ENCODE results near the gene CARS2.

Gene CARS2

DNA sequence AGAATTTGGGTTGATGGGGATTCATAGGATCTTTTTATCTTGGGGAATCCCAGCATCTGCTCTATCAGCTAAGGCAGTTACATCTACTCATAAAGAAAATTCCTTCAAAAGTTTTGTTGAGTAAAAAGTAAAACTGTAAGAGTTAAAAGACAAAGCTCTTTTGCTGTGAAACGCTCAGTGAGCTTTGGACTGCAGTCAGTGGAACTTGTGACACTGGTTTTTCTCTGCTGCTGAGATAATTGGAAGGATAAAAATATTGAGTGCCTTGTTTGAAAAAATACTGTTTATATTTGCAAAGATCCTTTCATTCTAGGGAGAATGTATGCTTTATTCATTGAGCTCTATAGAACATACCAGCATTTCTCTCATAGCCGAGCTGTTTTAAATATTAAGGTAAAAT lies 85.3 kb downstream of the CARS2 start:
- ATAC-seq: no peak
- TF ChIP-seq ZNF565 (CRISPR knock-in tag; conservative IDR thresholded peaks at IDR 0.05; ENCODE audit: low read depth) (no peak), ARNTL (CRISPR knock-in tag; IDR thresholded peaks at IDR 0.05; ENCODE audit: borderline replicate concordance, low read depth) (no peak), ZNF8 (CRISPR knock-in tag; IDR thresholded peaks at IDR 0.05) (no peak), SNAI2 (CRISPR knock-in tag; IDR thresholded peaks at IDR 0.05) (no peak), ZFP3 (CRISPR knock-in tag; IDR thresholded peaks at IDR 0.05) (no peak), RARB (CRISPR knock-in tag; IDR thresholded peaks at IDR 0.05) (no peak), ESRRG (CRISPR knock-in tag; IDR thresholded peaks at IDR 0.05) (no peak), ZNF70 (CRISPR knock-in tag; IDR thresholded peaks at IDR 0.05) (no peak), TCF4 (CRISPR knock-in tag; IDR thresholded peaks at IDR 0.05; ENCODE audit: borderline replicate concordance) (no peak)
- TF ChIP-seq, protein P1, sequence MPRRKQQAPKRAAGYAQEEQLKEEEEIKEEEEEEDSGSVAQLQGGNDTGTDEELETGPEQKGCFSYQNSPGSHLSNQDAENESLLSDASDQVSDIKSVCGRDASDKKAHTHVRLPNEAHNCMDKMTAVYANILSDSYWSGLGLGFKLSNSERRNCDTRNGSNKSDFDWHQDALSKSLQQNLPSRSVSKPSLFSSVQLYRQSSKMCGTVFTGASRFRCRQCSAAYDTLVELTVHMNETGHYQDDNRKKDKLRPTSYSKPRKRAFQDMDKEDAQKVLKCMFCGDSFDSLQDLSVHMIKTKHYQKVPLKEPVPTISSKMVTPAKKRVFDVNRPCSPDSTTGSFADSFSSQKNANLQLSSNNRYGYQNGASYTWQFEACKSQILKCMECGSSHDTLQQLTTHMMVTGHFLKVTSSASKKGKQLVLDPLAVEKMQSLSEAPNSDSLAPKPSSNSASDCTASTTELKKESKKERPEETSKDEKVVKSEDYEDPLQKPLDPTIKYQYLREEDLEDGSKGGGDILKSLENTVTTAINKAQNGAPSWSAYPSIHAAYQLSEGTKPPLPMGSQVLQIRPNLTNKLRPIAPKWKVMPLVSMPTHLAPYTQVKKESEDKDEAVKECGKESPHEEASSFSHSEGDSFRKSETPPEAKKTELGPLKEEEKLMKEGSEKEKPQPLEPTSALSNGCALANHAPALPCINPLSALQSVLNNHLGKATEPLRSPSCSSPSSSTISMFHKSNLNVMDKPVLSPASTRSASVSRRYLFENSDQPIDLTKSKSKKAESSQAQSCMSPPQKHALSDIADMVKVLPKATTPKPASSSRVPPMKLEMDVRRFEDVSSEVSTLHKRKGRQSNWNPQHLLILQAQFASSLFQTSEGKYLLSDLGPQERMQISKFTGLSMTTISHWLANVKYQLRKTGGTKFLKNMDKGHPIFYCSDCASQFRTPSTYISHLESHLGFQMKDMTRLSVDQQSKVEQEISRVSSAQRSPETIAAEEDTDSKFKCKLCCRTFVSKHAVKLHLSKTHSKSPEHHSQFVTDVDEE (CRISPR knock-in tag; IDR thresholded peaks at IDR 0.05): no peak
- TF ChIP-seq, protein P2, sequence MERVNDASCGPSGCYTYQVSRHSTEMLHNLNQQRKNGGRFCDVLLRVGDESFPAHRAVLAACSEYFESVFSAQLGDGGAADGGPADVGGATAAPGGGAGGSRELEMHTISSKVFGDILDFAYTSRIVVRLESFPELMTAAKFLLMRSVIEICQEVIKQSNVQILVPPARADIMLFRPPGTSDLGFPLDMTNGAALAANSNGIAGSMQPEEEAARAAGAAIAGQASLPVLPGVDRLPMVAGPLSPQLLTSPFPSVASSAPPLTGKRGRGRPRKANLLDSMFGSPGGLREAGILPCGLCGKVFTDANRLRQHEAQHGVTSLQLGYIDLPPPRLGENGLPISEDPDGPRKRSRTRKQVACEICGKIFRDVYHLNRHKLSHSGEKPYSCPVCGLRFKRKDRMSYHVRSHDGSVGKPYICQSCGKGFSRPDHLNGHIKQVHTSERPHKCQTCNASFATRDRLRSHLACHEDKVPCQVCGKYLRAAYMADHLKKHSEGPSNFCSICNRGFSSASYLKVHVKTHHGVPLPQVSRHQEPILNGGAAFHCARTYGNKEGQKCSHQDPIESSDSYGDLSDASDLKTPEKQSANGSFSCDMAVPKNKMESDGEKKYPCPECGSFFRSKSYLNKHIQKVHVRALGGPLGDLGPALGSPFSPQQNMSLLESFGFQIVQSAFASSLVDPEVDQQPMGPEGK (CRISPR knock-in tag; IDR thresholded peaks at IDR 0.05; ENCODE audit: borderline replicate concordance): no peak
- TF ChIP-seq, protein P3, sequence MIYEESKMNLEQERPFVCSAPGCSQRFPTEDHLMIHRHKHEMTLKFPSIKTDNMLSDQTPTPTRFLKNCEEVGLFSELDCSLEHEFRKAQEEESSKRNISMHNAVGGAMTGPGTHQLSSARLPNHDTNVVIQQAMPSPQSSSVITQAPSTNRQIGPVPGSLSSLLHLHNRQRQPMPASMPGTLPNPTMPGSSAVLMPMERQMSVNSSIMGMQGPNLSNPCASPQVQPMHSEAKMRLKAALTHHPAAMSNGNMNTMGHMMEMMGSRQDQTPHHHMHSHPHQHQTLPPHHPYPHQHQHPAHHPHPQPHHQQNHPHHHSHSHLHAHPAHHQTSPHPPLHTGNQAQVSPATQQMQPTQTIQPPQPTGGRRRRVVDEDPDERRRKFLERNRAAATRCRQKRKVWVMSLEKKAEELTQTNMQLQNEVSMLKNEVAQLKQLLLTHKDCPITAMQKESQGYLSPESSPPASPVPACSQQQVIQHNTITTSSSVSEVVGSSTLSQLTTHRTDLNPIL (CRISPR knock-in tag; IDR thresholded peaks at IDR 0.05; ENCODE audit: low read depth): no peak

DNA sequence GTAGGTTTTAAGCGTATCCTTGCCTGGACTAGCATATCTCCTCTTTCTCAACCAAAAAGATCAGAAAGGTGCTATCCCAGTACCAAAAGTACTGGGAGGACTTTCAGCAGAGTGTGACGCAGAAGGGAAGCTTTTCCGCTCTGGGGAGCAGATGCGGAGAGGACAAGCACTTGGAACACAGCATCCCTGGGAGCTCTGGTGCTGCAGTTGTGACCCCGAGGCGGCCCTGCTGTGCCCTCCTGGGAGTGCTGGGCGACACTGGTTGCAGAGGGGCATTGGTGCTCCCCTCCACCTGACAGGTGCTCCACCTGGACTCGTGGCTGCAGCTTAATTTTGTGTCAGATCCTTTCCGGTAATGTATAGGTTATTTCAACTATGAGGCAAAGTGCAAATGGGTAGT lies 87.1 kb downstream of the CARS2 start:
- TF ChIP-seq ARNTL (CRISPR knock-in tag; IDR thresholded peaks at IDR 0.05; ENCODE audit: borderline replicate concordance, low read depth) (no peak), PPARA (CRISPR knock-in tag; IDR thresholded peaks at IDR 0.05; ENCODE audit: borderline replicate concordance) (no peak), OSR1 (CRISPR knock-in tag; IDR thresholded peaks at IDR 0.05) (no peak), CSDC2 (CRISPR knock-in tag; IDR thresholded peaks at IDR 0.05) (no peak), TCF4 (CRISPR knock-in tag; IDR thresholded peaks at IDR 0.05; ENCODE audit: borderline replicate concordance) (no peak), BACH2 (CRISPR knock-in tag; IDR thresholded peaks at IDR 0.05; ENCODE audit: borderline replicate concordance) (no peak)
- TF ChIP-seq, protein P4, sequence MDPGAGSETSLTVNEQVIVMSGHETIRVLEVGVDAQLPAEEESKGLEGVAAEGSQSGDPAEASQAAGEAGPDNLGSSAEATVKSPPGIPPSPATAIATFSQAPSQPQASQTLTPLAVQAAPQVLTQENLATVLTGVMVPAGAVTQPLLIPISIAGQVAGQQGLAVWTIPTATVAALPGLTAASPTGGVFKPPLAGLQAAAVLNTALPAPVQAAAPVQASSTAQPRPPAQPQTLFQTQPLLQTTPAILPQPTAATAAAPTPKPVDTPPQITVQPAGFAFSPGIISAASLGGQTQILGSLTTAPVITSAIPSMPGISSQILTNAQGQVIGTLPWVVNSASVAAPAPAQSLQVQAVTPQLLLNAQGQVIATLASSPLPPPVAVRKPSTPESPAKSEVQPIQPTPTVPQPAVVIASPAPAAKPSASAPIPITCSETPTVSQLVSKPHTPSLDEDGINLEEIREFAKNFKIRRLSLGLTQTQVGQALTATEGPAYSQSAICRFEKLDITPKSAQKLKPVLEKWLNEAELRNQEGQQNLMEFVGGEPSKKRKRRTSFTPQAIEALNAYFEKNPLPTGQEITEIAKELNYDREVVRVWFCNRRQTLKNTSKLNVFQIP (CRISPR knock-in tag; IDR thresholded peaks at IDR 0.05; ENCODE audit: borderline replicate concordance, low read depth): no peak
- TF ChIP-seq, protein P3 (CRISPR knock-in tag; IDR thresholded peaks at IDR 0.05; ENCODE audit: low read depth): no peak
- ATAC-seq: no peak

DNA sequence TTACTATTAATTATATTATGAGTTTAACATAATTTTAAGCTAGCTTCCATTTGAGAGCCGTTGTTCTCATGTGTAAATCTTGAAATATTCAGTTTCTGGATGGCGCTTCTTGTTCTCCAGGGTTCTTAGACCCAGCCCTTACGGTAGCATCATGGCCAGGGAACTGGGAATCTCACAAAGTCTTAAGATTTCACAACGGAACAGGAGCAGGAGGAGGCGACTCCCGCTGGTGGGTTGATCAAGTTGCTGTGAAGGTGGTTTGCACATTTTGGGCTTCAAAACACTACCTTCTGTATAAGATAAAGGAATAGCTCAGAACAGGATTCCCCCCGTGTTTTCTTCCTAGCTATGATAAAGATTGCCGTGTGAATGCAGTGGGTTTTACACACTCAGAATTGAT lies 87.7 kb downstream of the CARS2 start:
- TF ChIP-seq CSDC2 (CRISPR knock-in tag; IDR thresholded peaks at IDR 0.05) (no peak), TCF4 (CRISPR knock-in tag; IDR thresholded peaks at IDR 0.05; ENCODE audit: borderline replicate concordance) (no peak), SNAI2 (CRISPR knock-in tag; IDR thresholded peaks at IDR 0.05) (no peak), ZNF565 (CRISPR knock-in tag; conservative IDR thresholded peaks at IDR 0.05; ENCODE audit: low read depth) (no peak), ZNF70 (CRISPR knock-in tag; IDR thresholded peaks at IDR 0.05) (no peak), ZFP30 (CRISPR knock-in tag; IDR thresholded peaks at IDR 0.05) (no peak), ARNTL (CRISPR knock-in tag; IDR thresholded peaks at IDR 0.05; ENCODE audit: borderline replicate concordance, low read depth) (no peak), RARB (CRISPR knock-in tag; IDR thresholded peaks at IDR 0.05) (no peak)
- TF ChIP-seq, protein P3 (CRISPR knock-in tag; IDR thresholded peaks at IDR 0.05; ENCODE audit: low read depth): no peak
- TF ChIP-seq, protein P1 (CRISPR knock-in tag; IDR thresholded peaks at IDR 0.05): no peak
- ATAC-seq: no peak
